AG09319 (cell line): ENCODE results near the gene DGKH.
"Not testable (repeated sequence)": the region's sequence is repeated elsewhere in the genome, so short reads cannot be mapped to it uniquely, and the experiment has no call there.

Experiments used
- DNase-seq: peaks from one replicate; pipeline ENCODE4 v3.0.0-alpha.2; 2010; ENCODE audit warnings: low read depth; ENCODE audit errors: extremely low read depth
- TF ChIP-seq, protein P1 (sequence below): IDR thresholded peaks from 2 replicates; pipeline ENCODE4 v1.5.1; 2011; ENCODE audit warnings: low read depth, mild to moderate bottlenecking, inconsistent platforms, low read length, moderate library complexity

DGKH gene

DNA sequence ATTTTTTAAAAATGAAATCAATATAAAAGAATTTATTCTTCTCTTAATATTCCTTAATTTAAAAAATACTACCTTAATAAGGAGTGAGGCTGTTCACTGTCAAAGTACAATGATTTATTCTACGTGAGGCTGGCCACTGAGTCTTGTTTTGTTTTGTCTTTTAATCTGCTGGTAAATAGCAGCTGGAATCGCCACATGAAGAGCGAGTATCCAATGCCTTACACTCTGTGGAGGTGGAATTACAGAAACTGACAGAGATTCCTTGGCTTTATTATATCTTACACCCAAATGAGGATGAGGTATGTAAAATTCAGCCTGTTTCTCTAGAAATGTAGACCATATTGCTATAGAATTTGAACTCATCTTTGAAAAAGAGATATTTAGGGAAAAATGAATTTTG is 170.6 kb downstream of the DGKH start:
- TF ChIP-seq, protein P1, sequence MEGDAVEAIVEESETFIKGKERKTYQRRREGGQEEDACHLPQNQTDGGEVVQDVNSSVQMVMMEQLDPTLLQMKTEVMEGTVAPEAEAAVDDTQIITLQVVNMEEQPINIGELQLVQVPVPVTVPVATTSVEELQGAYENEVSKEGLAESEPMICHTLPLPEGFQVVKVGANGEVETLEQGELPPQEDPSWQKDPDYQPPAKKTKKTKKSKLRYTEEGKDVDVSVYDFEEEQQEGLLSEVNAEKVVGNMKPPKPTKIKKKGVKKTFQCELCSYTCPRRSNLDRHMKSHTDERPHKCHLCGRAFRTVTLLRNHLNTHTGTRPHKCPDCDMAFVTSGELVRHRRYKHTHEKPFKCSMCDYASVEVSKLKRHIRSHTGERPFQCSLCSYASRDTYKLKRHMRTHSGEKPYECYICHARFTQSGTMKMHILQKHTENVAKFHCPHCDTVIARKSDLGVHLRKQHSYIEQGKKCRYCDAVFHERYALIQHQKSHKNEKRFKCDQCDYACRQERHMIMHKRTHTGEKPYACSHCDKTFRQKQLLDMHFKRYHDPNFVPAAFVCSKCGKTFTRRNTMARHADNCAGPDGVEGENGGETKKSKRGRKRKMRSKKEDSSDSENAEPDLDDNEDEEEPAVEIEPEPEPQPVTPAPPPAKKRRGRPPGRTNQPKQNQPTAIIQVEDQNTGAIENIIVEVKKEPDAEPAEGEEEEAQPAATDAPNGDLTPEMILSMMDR: no peak

DNA sequence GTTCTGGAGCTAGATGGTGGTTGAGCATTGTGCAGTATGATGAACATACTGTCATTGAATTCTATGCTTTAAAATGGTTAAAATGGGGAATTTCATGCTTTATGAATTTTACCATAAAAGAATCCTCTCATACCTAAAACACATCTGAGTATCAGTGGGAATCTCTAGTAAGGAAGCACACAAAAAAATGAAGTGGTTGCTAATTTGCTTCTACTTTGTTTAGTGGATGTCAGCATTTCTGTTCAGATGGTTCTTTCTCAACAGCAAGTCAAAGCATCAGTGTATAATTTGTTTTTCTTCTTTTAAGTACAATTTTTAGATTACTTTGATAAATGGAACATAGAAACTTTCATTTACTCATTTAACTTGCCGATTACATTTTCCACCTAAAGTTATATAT is 171.4 kb downstream of the DGKH start:
- TF ChIP-seq, protein P1: no peak
- DNase-seq: no peak

More for the DNA sequence above, 170.6 kb downstream of the DGKH start:
- no peak for DNase-seq

GRCh38 chr13:42221121-42221765 is 172.8 kb downstream of the DGKH start:
- DNase-seq: no peak
- TF ChIP-seq, protein P1: no peak

GRCh38 chr13:42223681-42224080 is 175.2 kb downstream of the DGKH start:
- TF ChIP-seq, protein P1: no peak
- DNase-seq: no peak

DNA sequence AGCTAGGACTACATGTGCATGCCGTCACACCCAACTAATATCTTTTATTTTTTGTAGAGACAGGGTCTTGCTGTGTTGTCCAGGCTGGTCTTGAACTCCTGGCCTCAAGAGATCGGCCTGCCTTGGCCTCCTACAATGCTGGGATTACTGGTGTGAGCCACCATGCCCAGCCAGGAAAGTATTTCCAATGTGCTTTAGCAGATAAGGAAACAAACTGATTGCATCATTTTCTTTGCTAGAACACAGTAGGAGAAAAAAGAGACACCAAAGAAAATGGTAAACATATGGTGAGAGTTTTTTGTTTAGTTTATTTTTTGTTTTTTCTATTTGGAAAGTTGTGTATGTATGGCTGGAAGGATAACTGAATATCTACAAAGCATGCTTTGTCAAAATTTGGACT is 176.6 kb downstream of the DGKH start:
- no peak for DNase-seq
- TF ChIP-seq, protein P1: no peak

DNA sequence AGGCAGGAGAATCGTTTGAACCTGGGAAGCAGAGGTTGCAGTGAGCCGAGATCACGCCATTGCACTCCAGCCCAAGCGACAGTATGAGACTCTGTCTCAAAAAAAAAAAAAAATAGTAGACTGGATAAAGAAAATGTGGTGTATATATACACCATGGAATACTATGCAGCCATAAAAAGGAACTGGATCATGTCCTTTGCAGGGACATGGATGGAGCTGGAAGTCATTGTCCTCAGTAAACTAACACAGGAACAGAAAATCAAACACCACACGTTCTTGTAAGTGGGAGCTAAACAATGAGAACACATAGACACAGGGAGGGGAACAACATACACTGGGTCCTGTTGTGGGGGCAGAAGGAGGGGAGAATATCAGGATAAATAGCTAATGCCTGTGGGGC is 178.3 kb downstream of the DGKH start:
- not testable (repeated sequence) for DNase-seq

- no peak for DNase-seq
- TF ChIP-seq, protein P1: no peak
Observed at GRCh38 chr13:42228527-42228926, 180.1 kb downstream of the DGKH start.

DNA sequence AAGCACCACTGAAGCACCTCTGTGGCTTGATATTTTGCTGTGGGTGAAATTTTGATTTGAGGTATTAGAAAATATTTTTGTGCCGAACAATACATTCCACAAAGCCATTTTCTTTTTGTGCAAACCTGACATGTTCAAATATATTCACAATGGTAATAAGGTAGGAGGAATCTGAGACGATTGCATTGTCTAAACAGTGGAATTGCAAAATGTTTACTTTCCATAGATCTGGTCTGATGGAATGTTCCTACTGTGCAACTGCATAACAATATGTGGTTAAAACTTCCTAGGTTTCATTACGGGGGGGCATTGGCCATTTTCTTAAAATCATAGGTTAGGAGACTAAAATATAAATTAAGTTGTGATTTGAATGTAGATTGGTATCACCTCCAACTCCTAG is 180.8 kb downstream of the DGKH start:
- TF ChIP-seq, protein P1: no peak
- no peak for DNase-seq
